ENCODE data around the gene ADGRD2. TPM values are rescaled to one million over a fixed set of nuclear protein-coding genes. Genes with fewer than 3 reads are reported as not detected.

ADGRD2 gene
- total and polyA plus RNA-seq, 3 donors from 2014 or later, result 0.31 to 1.5 (median 0.74) TPM

DNA sequence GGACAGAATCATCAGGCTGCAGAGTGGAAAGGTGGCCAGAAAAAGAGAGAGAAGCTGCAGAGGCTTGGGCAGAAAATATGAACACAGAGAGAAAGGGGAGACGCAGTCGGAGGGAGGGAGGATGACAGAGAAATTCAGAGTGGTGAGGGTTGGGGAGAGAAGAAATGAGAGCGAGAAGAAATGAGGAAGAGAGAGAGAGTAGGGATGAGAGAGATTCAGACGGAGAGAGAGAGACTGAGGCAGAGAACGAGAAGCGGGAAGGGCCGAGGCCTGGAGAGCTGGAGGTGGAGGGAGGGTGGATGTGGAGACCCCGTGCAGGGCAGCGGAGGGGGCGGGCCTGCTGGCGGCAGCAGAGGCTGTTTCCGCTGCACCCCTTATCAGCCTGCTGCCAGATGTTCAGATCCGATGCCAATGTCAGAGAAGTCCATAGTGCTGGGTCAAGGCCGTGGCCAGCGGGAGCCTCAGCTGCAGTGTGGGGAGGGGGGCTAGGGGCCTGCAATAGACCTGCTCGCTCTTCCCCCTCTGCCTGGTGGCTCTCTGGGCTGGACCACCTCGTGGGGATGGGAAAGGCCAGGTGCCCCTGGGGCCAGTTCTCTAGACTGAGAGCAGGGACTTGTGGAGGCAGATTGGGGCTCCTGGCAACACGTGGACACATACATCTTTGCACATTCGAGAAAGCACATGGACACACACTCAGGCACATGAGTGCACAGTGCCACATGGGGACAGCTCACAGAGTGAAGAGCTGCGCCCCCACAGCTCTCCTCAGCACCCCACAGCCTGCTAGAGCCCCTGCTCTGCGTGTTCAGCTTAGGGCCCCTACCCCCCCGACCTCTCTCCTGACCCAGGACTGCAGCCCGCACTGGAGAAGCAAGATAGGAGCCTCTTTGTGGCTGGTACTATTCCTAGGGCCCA, 61.9 kb downstream of the ADGRD2 start:
- TF ChIP-seq, protein P1, sequence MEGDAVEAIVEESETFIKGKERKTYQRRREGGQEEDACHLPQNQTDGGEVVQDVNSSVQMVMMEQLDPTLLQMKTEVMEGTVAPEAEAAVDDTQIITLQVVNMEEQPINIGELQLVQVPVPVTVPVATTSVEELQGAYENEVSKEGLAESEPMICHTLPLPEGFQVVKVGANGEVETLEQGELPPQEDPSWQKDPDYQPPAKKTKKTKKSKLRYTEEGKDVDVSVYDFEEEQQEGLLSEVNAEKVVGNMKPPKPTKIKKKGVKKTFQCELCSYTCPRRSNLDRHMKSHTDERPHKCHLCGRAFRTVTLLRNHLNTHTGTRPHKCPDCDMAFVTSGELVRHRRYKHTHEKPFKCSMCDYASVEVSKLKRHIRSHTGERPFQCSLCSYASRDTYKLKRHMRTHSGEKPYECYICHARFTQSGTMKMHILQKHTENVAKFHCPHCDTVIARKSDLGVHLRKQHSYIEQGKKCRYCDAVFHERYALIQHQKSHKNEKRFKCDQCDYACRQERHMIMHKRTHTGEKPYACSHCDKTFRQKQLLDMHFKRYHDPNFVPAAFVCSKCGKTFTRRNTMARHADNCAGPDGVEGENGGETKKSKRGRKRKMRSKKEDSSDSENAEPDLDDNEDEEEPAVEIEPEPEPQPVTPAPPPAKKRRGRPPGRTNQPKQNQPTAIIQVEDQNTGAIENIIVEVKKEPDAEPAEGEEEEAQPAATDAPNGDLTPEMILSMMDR (IDR thresholded peaks at IDR 0.05), result no peak
- no peak for TF ChIP-seq POLR2A (IDR thresholded peaks at IDR 0.05)
- intact Hi-C loops (cut with DNase I; ENCODE audit: low total_unique reads), result no loop called here
- H3K27ac ChIP-seq, result no peak overlapping the region
- no peaks in the 10 kb centered on the region for H3K9me3 ChIP-seq
- H3K4me3 ChIP-seq, result no peak overlapping the region
- H3K4me1 ChIP-seq, result peaks cover 50% of the 10 kb centered on the region
- 30 to 37% methylated on average over 16 to 23 of the region's 23 CpGs for WGBS, 2 donors
- H3K36me3 ChIP-seq (ENCODE audit: low read depth, missing control alignments), result no peaks in the 10 kb centered on the region
- no peaks in the 10 kb centered on the region for H3K27me3 ChIP-seq
- DNase-seq, result no peak

DNA sequence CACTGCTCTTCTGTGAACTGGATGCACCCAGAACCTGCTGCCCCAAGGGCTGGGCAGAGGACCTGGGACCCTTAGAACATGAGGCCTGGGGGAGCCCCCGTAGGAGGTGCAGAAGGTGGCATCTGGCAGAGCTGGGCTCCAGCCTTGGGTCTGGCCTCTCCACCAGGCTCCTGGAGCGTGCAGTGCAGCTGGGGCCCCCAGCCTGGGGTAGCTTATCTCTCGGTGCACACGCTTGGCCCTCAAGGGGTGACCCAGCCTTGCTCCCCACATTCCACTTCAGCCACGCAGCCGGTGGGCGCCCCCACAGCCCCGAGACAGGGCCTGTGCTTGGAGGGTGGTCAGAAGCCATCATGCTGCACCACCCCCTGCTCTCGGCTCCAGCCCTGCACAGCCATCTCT, 62.6 kb downstream of the ADGRD2 start:
- no peak for DNase-seq
- Histone ChIP-seq H3K4me3 (no peak overlapping the region), H3K36me3 (ENCODE audit: low read depth, missing control alignments) (no peaks in the 10 kb centered on the region), H3K4me1 (peaks cover 47% of the 10 kb centered on the region), H3K9me3 (no peaks in the 10 kb centered on the region), H3K27ac (no peak overlapping the region), H3K27me3 (no peaks in the 10 kb centered on the region)
- WGBS, 2 donors, result 59 to 63% methylated on average over 8 to 9 of the region's 9 CpGs
- TF ChIP-seq, protein P1 (IDR thresholded peaks at IDR 0.05), result no peak
- no peak for TF ChIP-seq POLR2A (IDR thresholded peaks at IDR 0.05)
- intact Hi-C loops (cut with DNase I; ENCODE audit: low total_unique reads), result no loop called here

GRCh38 chr9:124513376-124513994, 63.2 kb downstream of the ADGRD2 start:
- WGBS, 2 donors, result 40 to 52% methylated on average over 4 to 5 of the region's 5 CpGs
- intact Hi-C loops (cut with DNase I; ENCODE audit: low total_unique reads), result no loop called here

DNA sequence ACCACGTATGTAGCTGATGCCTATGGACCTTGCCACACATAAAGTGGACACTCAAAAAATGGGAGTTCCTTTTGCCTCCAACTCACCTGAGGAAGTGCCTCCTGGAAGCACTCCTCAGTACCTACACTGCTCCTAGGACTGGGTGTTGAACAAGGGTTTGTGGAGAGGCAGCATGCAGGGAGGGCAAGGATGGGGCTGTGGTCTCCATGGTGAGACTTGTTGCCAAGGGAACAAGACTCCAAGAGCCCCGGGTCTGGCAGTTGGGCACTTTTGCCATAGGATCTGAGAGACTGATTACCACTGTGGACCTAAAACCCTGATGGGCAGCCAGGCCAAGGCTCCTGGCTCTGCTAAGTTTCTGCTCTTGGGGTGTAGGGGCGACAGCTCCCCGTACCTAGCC, 63.9 kb downstream of the ADGRD2 start:
- intact Hi-C loops (cut with DNase I; ENCODE audit: low total_unique reads), result no loop called here
- H3K36me3 ChIP-seq (ENCODE audit: low read depth, missing control alignments), result no peaks in the 10 kb centered on the region
- DNase-seq, result no peak
- H3K9me3 ChIP-seq, result no peaks in the 10 kb centered on the region
- 84 to 88% methylated on average over 4 of the region's 4 CpGs for WGBS, 2 donors
- peak overlapping the region in 1 of 2 donors; percentile 24 for H3K27ac ChIP-seq
- H3K4me1 ChIP-seq, result peaks cover 43% of the 10 kb centered on the region
- H3K4me3 ChIP-seq, result no peak overlapping the region
- no peaks in the 10 kb centered on the region for H3K27me3 ChIP-seq
- TF ChIP-seq, protein P1 (IDR thresholded peaks at IDR 0.05), result no peak
- no peak for TF ChIP-seq POLR2A (IDR thresholded peaks at IDR 0.05)

More at GRCh38 chr9:124513376-124513994, 63.2 kb downstream of the ADGRD2 start:
- Histone ChIP-seq H3K36me3 (ENCODE audit: low read depth, missing control alignments) (no peaks in the 10 kb centered on the region), H3K27me3 (no peaks in the 10 kb centered on the region), H3K4me3 (no peak overlapping the region), H3K27ac (peak overlapping the region in 1 of 2 donors; percentile 33), H3K4me1 (peaks cover 43% of the 10 kb centered on the region), H3K9me3 (no peaks in the 10 kb centered on the region)
- TF ChIP-seq, protein P1 (IDR thresholded peaks at IDR 0.05), result no peak
- TF ChIP-seq POLR2A (IDR thresholded peaks at IDR 0.05), result no peak
- no peak for DNase-seq

Measured in testis (tissue), 3 donors.